H1 (cell line): ENCODE data around the gene HSPBAP1. TPM values are rescaled to one million over a fixed set of nuclear protein-coding genes. Genes with fewer than 3 reads are reported as not detected.

Experiments
- CTBP2 ChIP-seq: IDR thresholded peaks from 2 replicates; pipeline ENCODE4 v1.7.0; 2011; ENCODE audit warnings: borderline replicate concordance, mild to moderate bottlenecking, moderate library complexity, mixed read lengths, low read length; ENCODE audit not compliant: insufficient read depth, insufficient read length
- EP300 ChIP-seq, 2 experiments: IDR thresholded peaks; 1 replicate in 1 of 2; 2 replicates in 1 of 2; pipeline ENCODE4 v1.6.1; 2011 to 2012; ENCODE audit warnings: low read depth in 2 of 2, low read length in 2 of 2, mild to moderate bottlenecking in 2 of 2, borderline replicate concordance in 1 of 2, inconsistent platforms in 1 of 2, moderate library complexity in 1 of 2
- EZH2 ChIP-seq: fragments of 200-600 bp; sonication (generic); IDR thresholded peaks from 2 replicates; pipeline ENCODE4 v1.7.1; 2012; ENCODE audit warnings: low read depth, mild to moderate bottlenecking, moderate library complexity, low read length, inconsistent platforms; ENCODE audit not compliant: severe bottlenecking
- polyA plus RNA-seq, 7 experiments: library from polyadenylated mRNA; depleted of rRNA in 3 of 7; stranded (reverse) in 5 of 7; unstranded in 2 of 7; fragments of >200 nt in 5 of 7; fragments of 200-250 nt in 2 of 7; gene quantifications; 1 replicate in 5 of 7; 2 replicates in 1 of 7; 4 replicates in 1 of 7; pipeline versions ENCODE4 v1.2.1 to v1.2.3, GENCODE V29; 2011 to 2013; ENCODE audit warnings: missing spikeins in 2 of 7, mixed read lengths in 2 of 7
- total RNA-seq: library from RNA; stranded (reverse); fragmentation: NEBNext Ultra II Directional; extraction: Animal tissue kit (Norgen Biotek cat#: 25700); gene quantifications from 2 replicates; pipeline ENCODE4 v1.2.1, GENCODE V29; 2021

HSPBAP1 gene
- total and polyA plus RNA-seq, 2 of the 8 experiments (the other 6 are each of a cell fraction or from before 2014, with no cell fraction given) = 7.5 to 8.3 TPM

- TF ChIP-seq CTBP2 (no peak), EZH2 (no peak), EP300 (IDR thresholded peaks at IDR 0.05; ENCODE audit: borderline replicate concordance in 1 of 2, low read depth in 2 of 2, low read length in 2 of 2) (no peak)
- TF ChIP-seq, all 59 proteins: peak for 2
Observed at GRCh38 chr3:122777563-122777962, 16.1 kb downstream of the HSPBAP1 start (continued).
